HepG2 (cell line): ENCODE data around the gene CKLF. TPM values are rescaled to one million over a fixed set of nuclear protein-coding genes. Genes with fewer than 3 reads are reported as not detected.

Source experiments
- ATAC-seq: fragments of 200-7000 bp; cut with Tn5 transposase; 3 replicates; pipeline ENCODE4 v1.9.1; 2020; ENCODE audit warnings: mild to moderate bottlenecking, moderate library complexity
- BruUV-seq: library from RNA; stranded (reverse); fragments of 400-500 nt; replicated peaks from 2 replicates; lab custom pipeline; 2021; lab: Mats Ljungman, UMichigan
- CTCF ChIA-PET: fragments of 300-600 bp; formaldehyde crosslinking; extraction: SDS; loops from one replicate; lab custom pipeline; 2021; ENCODE audit warnings: low total read pairs, inconsistent platforms, low intra/inter-chr PET ratio; lab: Yijun Ruan, JAX
- POLR2A ChIA-PET: fragments of 350-600 bp; sonication (Branson Sonifier 250); formaldehyde crosslinking; loops from one replicate; lab custom pipeline; 2020; ENCODE audit warnings: antibody characterized with exemption, inconsistent platforms; lab: Yijun Ruan, JAX
- DNase-seq: peaks from one replicate; pipeline ENCODE4 v3.0.0-alpha.2; 2015; ENCODE audit warnings: low spot score
- FAIRE-seq: peaks from 3 replicates; lab custom pipeline; 2011; peaks lifted over from hg19 to GRCh38; lab: Jason Lieb, UNC
- H2AFZ ChIP-seq: one replicate; pipeline ENCODE4 v1.6.1; 2011; ENCODE audit warnings: low read length, inconsistent platforms
- H3K27ac ChIP-seq: fragments of 300-600 bp; 3 replicates; pipeline ENCODE4 v1.8.0; 2011; ENCODE audit warnings: mixed run types, mild to moderate bottlenecking, mixed read lengths, low read length, inconsistent platforms; ENCODE audit not compliant: insufficient read depth; ENCODE audit errors: extremely low read length
- H3K27me3 ChIP-seq, 2 experiments: fragments of 200-600 bp in 1 of 2; 2 replicates in 1 of 2; 3 replicates in 1 of 2; pipeline versions ENCODE4 v1.6.0 to v1.8.0; 2011; ENCODE audit warnings: low read length in 2 of 2, mild to moderate bottlenecking in 2 of 2, moderate library complexity in 2 of 2, inconsistent platforms in 1 of 2; ENCODE audit not compliant: insufficient read depth in 2 of 2, control insufficient read depth in 1 of 2
- H3K36me3 ChIP-seq, 2 experiments: fragments of 200-600 bp in 1 of 2; replicated peaks in 1 of 2; 2 replicates in 1 of 2; 3 replicates in 1 of 2; pipeline versions ENCODE4 v1.5.1 to v1.8.0; 2011; ENCODE audit warnings: low read length in 2 of 2, inconsistent platforms in 1 of 2; ENCODE audit not compliant: insufficient read depth in 2 of 2, control insufficient read depth in 1 of 2
- H3K4me1 ChIP-seq: 2 replicates; pipeline ENCODE4 v1.5.1; 2012; ENCODE audit warnings: low read length, inconsistent platforms; ENCODE audit not compliant: insufficient read depth
- H3K4me2 ChIP-seq: 2 replicates; pipeline ENCODE4 v1.6.0; 2011; ENCODE audit warnings: low read depth, low read length, inconsistent platforms
- H3K4me3 ChIP-seq, 3 experiments: fragments of 200-600 bp in 1 of 3; sonication (generic), shearing (Covaris generic) in 1 of 3; replicated peaks in 1 of 3; 2 replicates each; pipeline ENCODE4 v1.5.1; 2011 to 2016; ENCODE audit warnings: low read length in 3 of 3, inconsistent platforms in 2 of 3, low read depth in 2 of 3, mild to moderate bottlenecking in 2 of 3, control low read depth in 1 of 3, mixed read lengths in 1 of 3; ENCODE audit not compliant: insufficient read depth in 1 of 3
- H3K79me2 ChIP-seq: one replicate; pipeline ENCODE4 v1.6.1; 2011; ENCODE audit warnings: low read length, inconsistent platforms; ENCODE audit not compliant: insufficient read depth
- H3K9ac ChIP-seq: 2 replicates; pipeline ENCODE4 v1.6.0; 2011; ENCODE audit warnings: mild to moderate bottlenecking, low read depth, low read length, inconsistent platforms; ENCODE audit not compliant: insufficient read depth
- H3K9me3 ChIP-seq: 2 replicates; pipeline ENCODE4 v1.5.1; 2012; ENCODE audit warnings: mild to moderate bottlenecking, low read length
- H4K20me1 ChIP-seq: 2 replicates; pipeline ENCODE4 v1.6.0; 2011; ENCODE audit warnings: inconsistent platforms, mild to moderate bottlenecking, low read length, moderate library complexity; ENCODE audit not compliant: insufficient read depth
- ATM ChIP-seq: fragments of 450-650 bp; IDR thresholded peaks from 2 replicates; pipeline ENCODE4 v1.7.1; 2017; ENCODE audit warnings: mild to moderate bottlenecking, borderline replicate concordance
- ETV5 ChIP-seq: IDR thresholded peaks from 2 replicates; pipeline ENCODE4 v1.6.1; 2018; ENCODE audit warnings: missing biosample characterization, missing genetic modification reagents, inconsistent platforms, borderline replicate concordance
- JARID2 ChIP-seq: sonication (generic); formaldehyde crosslinking; IDR thresholded peaks from 2 replicates; pipeline ENCODE4 v1.8.1; 2023; ENCODE audit warnings: missing genetic modification reagents, inconsistent platforms; ENCODE audit not compliant: insufficient replicate concordance
- NFATC3 ChIP-seq: sonication (generic); formaldehyde crosslinking; IDR thresholded peaks from 2 replicates; pipeline ENCODE4 v1.5.1; 2020; ENCODE audit warnings: mild to moderate bottlenecking, missing genetic modification reagents
- NR1H2 ChIP-seq: sonication (generic); formaldehyde crosslinking; IDR thresholded peaks from 2 replicates; pipeline ENCODE4 v1.8.1; 2022; ENCODE audit warnings: low read depth, missing genetic modification reagents, borderline replicate concordance
- SNAI1 ChIP-seq: sonication (generic); formaldehyde crosslinking; IDR thresholded peaks from 2 replicates; pipeline ENCODE4 v1.5.0; 2020; ENCODE audit warnings: mild to moderate bottlenecking, missing genetic modification reagents, borderline replicate concordance
- SYNCRIP ChIP-seq: fragments of 200-400 bp; formaldehyde crosslinking; IDR thresholded peaks from 2 replicates; pipeline ENCODE4 v1.6.1; 2018; ENCODE audit warnings: mild to moderate bottlenecking, low read depth, low read length; ENCODE audit not compliant: insufficient read depth
- YEATS4 ChIP-seq: sonication (generic); formaldehyde crosslinking; IDR thresholded peaks from 2 replicates; pipeline ENCODE4 v1.4.0; 2020; ENCODE audit warnings: missing genetic modification reagents, borderline replicate concordance
- ZNF382 ChIP-seq: sonication (generic); formaldehyde crosslinking; IDR thresholded peaks from 2 replicates; pipeline ENCODE4 v1.5.0; 2020; ENCODE audit warnings: missing genetic modification reagents, mild to moderate bottlenecking, borderline replicate concordance
- ZNF605 ChIP-seq: sonication (generic); formaldehyde crosslinking; IDR thresholded peaks from 2 replicates; pipeline ENCODE4 v1.8.0; 2022; ENCODE audit warnings: mild to moderate bottlenecking, missing genetic modification reagents
- ZNF768 ChIP-seq: sonication (generic); formaldehyde crosslinking; IDR thresholded peaks from 2 replicates; pipeline ENCODE4 v1.4.0; 2020; ENCODE audit warnings: missing genetic modification reagents
- WGBS: methylation state at CpG from one replicate; pipeline ENCODE4 v1.1.6; 2017; ENCODE audit warnings: low lambda C conversion rate; 5-methylcytosine and 5-hydroxymethylcytosine counted together
- in situ Hi-C: cut with HindIII; loops from 2 replicates; pipeline ENCODE4 v1.10.0; 2017; ENCODE audit warnings: low pct_unique_long_range_greater_than_20kb; ENCODE audit not compliant: extremely low pct_ligation_motif_present
- intact Hi-C: fragments of 100-400 bp; cut with micrococcal nuclease; formaldehyde crosslinking; loops from one replicate; pipeline ENCODE4 v1.10.0; 2022; ENCODE audit not compliant: unreplicated experiment
- polyA plus RNA-seq, 8 experiments: library from polyadenylated mRNA; depleted of rRNA in 3 of 8; stranded (reverse) in 7 of 8; unstranded in 1 of 8; fragments of >200 nt; fragmentation: Illumina TruSeq in 4 of 8; extraction: Trizol in 4 of 8; gene quantifications; 2 replicates each; pipeline versions ENCODE4 v1.2.1 to v1.2.3, GENCODE V29; 2011 to 2016; ENCODE audit warnings: low read depth in 4 of 8, missing spikeins in 1 of 8, mixed read lengths in 1 of 8; ENCODE audit not compliant: insufficient read depth in 1 of 8
- total RNA-seq, 5 experiments: library from RNA; depleted of rRNA; stranded (reverse); fragments of >200 nt; fragmentation: Illumina TruSeq; extraction: Trizol; gene quantifications; 2 replicates each; pipeline ENCODE4 v1.2.3, GENCODE V29; 2016; ENCODE audit warnings: low read depth in 1 of 5

Gene CKLF
- total and polyA plus RNA-seq, 2 of the 13 experiments (the other 11 are each of a cell fraction or from before 2014, with no cell fraction given) = 120 to 167 TPM

DNA sequence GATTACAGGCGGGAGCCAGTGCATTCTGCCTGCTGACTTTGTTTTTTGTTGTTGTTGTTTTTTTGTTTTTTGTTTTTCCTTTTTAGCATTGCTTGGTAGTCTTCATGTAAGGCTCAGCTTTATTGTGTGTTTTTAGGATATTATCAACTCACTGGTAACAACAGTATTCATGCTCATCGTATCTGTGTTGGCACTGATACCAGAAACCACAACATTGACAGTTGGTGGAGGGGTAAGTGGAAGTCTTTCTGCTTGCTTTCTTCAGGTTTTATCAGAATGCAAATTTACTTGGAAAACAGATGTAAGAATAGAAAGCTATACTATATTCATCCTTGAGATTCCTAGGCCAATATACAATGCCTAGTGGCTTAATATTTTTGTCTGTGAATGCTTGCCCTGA, 10.6 kb downstream of the CKLF start:
- Histone ChIP-seq H3K27me3 (no peaks in the 10 kb centered on the region), H2AFZ (no peak overlapping the region), H3K36me3 (peaks cover 8 to 47% of the 10 kb centered on the region in 2 experiments; a peak in 4 of 5 replicates), H3K27ac (no peak overlapping the region), H3K4me1 (peaks cover 8% of the 10 kb centered on the region), H3K79me2 (peaks cover 3% of the 10 kb centered on the region), H3K9me3 (no peaks in the 10 kb centered on the region), H3K4me3 (no peak overlapping the region), H4K20me1 (0 out of 2 replicates have a peak, but pooled peaks cover 2% of the 10 kb centered on the region), H3K4me2 (no peak overlapping the region), H3K9ac (no peak overlapping the region)
- CTCF ChIA-PET = interaction anchor here (1.5 kb wide), 1 partner anchor 42 kb away, joined by 5 read pairs; no protein-coding TSS in a partner anchor
- ATAC-seq = no peak
- no TSS peak for BruUV-seq
- 100% methylated on average over 2 of the region's 2 CpGs for WGBS
- DNase-seq = no peak
- intact Hi-C loops = no loop called here
- TF ChIP-seq ZNF382 (CRISPR knock-in tag) (no peak), YEATS4 (CRISPR knock-in tag) (no peak), ETV5 (CRISPR knock-in tag) (no peak), ZNF768 (CRISPR knock-in tag) (no peak), NFATC3 (CRISPR knock-in tag) (no peak), JARID2 (no peak), SYNCRIP (no peak), SNAI1 (CRISPR knock-in tag) (no peak), NR1H2 (CRISPR knock-in tag) (no peak), ZNF605 (CRISPR knock-in tag) (no peak), ATM (no peak)
- no peak for FAIRE-seq
- POLR2A ChIA-PET = interaction anchor here (2.9 kb wide), 1 partner anchor 10 kb away, joined by 18 read pairs; the partner anchor contains the start of gene CKLF
- in situ Hi-C loops = no loop called here
